Measurements from ENCODE around the gene ATRIP. TPM values are rescaled to one million over a fixed set of nuclear protein-coding genes. Genes with fewer than 3 reads are reported as not detected.

The ATRIP gene
- total and polyA plus RNA-seq, 10 of the 15 experiments (the other 5 are each of a cell fraction or from before 2014, with no cell fraction given): 1.4 to 16.0 (median 10.1) TPM

DNA sequence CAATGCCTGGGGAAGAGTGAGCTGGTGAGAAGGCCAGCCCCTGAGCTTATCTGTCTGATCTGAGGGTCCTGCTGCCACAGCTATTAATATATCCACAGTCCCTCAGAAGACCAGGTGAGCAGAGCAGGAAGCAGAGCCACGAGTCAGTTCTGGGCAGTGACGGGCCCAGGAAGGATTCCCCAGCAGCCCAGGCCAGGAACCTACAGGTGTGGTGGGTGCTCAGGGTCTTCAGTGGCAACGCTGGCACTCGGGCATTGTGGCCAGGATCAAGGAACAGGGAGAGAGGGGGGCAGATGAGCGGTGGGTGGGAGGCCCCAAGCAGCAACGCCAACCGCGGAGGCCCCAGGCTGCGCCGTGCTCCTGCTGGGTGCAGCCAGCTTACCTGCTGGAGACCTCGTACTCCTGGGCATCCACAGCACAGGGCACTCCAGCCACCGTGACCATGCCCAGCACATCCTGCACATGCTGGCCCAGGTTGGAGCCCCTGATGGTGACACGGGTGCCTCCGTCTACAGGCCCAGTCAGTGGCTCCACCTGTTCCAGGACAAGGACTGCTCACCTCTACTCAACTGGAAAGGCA, 28.9 kb upstream of the ATRIP start:
- no peak overlapping the region for H3K9ac ChIP-seq (ENCODE audit: control insufficient read depth, insufficient read depth, low read length)

DNA sequence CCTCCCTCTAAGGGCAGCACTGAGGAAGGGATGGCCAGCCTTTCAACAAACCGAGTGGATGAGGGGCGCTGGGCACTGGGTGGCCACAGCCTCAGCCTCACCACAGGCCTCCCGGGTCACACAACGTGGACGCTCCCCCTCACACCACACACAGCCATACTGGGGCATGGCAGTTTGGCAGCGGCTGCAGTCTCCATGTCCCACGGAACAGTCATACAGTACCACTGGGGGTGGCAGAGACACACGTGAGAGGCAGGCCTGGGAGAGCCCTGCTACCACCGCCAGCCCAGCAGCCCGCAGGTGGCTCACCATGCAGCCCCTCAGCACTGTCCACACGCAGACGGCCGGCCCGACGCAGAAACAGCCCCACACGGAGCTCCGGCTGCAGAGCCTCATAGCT, 28.4 kb upstream of the ATRIP start:
- BruUV-seq (replicated peaks): no TSS peak
- TF ChIP-seq, protein P1, sequence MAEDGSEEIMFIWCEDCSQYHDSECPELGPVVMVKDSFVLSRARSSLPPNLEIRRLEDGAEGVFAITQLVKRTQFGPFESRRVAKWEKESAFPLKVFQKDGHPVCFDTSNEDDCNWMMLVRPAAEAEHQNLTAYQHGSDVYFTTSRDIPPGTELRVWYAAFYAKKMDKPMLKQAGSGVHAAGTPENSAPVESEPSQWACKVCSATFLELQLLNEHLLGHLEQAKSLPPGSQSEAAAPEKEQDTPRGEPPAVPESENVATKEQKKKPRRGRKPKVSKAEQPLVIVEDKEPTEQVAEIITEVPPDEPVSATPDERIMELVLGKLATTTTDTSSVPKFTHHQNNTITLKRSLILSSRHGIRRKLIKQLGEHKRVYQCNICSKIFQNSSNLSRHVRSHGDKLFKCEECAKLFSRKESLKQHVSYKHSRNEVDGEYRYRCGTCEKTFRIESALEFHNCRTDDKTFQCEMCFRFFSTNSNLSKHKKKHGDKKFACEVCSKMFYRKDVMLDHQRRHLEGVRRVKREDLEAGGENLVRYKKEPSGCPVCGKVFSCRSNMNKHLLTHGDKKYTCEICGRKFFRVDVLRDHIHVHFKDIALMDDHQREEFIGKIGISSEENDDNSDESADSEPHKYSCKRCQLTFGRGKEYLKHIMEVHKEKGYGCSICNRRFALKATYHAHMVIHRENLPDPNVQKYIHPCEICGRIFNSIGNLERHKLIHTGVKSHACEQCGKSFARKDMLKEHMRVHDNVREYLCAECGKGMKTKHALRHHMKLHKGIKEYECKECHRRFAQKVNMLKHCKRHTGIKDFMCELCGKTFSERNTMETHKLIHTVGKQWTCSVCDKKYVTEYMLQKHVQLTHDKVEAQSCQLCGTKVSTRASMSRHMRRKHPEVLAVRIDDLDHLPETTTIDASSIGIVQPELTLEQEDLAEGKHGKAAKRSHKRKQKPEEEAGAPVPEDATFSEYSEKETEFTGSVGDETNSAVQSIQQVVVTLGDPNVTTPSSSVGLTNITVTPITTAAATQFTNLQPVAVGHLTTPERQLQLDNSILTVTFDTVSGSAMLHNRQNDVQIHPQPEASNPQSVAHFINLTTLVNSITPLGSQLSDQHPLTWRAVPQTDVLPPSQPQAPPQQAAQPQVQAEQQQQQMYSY (CRISPR knock-in tag; IDR thresholded peaks at IDR 0.05): no peak
- TF ChIP-seq MYC (IDR thresholded peaks at IDR 0.05; ENCODE audit: insufficient read depth, insufficient read length, insufficient replicate concordance, low read length, severe bottlenecking) (no peak), CBFB (IDR thresholded peaks at IDR 0.05; ENCODE audit: low read depth) (no peak), HDGF (IDR thresholded peaks at IDR 0.05) (no peak)
- TF ChIP-seq, protein P2, sequence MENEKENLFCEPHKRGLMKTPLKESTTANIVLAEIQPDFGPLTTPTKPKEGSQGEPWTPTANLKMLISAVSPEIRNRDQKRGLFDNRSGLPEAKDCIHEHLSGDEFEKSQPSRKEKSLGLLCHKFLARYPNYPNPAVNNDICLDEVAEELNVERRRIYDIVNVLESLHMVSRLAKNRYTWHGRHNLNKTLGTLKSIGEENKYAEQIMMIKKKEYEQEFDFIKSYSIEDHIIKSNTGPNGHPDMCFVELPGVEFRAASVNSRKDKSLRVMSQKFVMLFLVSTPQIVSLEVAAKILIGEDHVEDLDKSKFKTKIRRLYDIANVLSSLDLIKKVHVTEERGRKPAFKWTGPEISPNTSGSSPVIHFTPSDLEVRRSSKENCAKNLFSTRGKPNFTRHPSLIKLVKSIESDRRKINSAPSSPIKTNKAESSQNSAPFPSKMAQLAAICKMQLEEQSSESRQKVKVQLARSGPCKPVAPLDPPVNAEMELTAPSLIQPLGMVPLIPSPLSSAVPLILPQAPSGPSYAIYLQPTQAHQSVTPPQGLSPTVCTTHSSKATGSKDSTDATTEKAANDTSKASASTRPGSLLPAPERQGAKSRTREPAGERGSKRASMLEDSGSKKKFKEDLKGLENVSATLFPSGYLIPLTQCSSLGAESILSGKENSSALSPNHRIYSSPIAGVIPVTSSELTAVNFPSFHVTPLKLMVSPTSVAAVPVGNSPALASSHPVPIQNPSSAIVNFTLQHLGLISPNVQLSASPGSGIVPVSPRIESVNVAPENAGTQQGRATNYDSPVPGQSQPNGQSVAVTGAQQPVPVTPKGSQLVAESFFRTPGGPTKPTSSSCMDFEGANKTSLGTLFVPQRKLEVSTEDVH (IDR thresholded peaks at IDR 0.05; ENCODE audit: low read depth, partially characterized antibody): no peak

More for the DNA sequence above, 28.9 kb upstream of the ATRIP start:
- H2AFZ ChIP-seq (ENCODE audit: control insufficient read depth, low read depth, low read length): no peak overlapping the region
- H3K27me3 ChIP-seq (replicated peaks in 1 of 2; ENCODE audit: control insufficient read depth in 2 of 2, insufficient read depth in 2 of 2, low read length in 1 of 2): no peaks in the 10 kb centered on the region
- DNase-seq (ENCODE audit: low read depth, low spot score) (no peak), ATAC-seq (no peak), FAIRE-seq (no peak)
- H3K4me2 ChIP-seq (ENCODE audit: control insufficient read depth, insufficient read depth): no peak overlapping the region
- H3K4me1 ChIP-seq (ENCODE audit: control insufficient read depth, insufficient read depth, low read length): no peaks in the 10 kb centered on the region
- WGBS (ENCODE audit: insufficient coverage, insufficient replicate concordance, low lambda C conversion rate, missing lambda C conversion rate): 48% methylated on average over 14 of the region's 14 CpGs
- H3K36me3 ChIP-seq (ENCODE audit: control insufficient read depth in 2 of 2, insufficient read depth in 2 of 2, low read length in 1 of 2): no peaks in the 10 kb centered on the region
- H3K4me3 ChIP-seq: no peak overlapping the region
- H3K79me2 ChIP-seq (ENCODE audit: control insufficient read depth, insufficient read depth, low read length): no peaks in the 10 kb centered on the region
- BruUV-seq (replicated peaks): no TSS peak
- ChIA-PET POLR2A (interaction anchor here (0.6 kb wide), 1 partner anchor 26 kb away, joined by 4 read pairs; no protein-coding TSS in a partner anchor), RAD21 (ENCODE audit: unreplicated experiment) (interaction anchor here (1.8 kb wide), 1 partner anchor 19 kb away, joined by 5 read pairs; no protein-coding TSS in a partner anchor), SMC1A (ENCODE audit: uncharacterized antibody, unreplicated experiment) (no interaction called here), CTCF (interaction anchor here (0.9 to 22.0 kb wide), 3 partner anchors 11 to 19 kb away, joined by 3 to 757 read pairs (median 4); partner anchors contain the start of genes CCDC51 and TMA7)
- intact Hi-C loops (cut with micrococcal nuclease; ENCODE audit: unreplicated experiment) (no loop called here), in situ Hi-C loops (cut with MboI) (no loop called here)
- H4K20me1 ChIP-seq (ENCODE audit: control insufficient read depth, insufficient read depth): no peaks in the 10 kb centered on the region
- H3K27ac ChIP-seq (ENCODE audit: control insufficient read depth, insufficient read depth): no peak overlapping the region
- no peaks in the 10 kb centered on the region for H3K9me3 ChIP-seq (replicated peaks; ENCODE audit: control insufficient read depth, insufficient read depth, low read length)
- TF ChIP-seq, protein P3, sequence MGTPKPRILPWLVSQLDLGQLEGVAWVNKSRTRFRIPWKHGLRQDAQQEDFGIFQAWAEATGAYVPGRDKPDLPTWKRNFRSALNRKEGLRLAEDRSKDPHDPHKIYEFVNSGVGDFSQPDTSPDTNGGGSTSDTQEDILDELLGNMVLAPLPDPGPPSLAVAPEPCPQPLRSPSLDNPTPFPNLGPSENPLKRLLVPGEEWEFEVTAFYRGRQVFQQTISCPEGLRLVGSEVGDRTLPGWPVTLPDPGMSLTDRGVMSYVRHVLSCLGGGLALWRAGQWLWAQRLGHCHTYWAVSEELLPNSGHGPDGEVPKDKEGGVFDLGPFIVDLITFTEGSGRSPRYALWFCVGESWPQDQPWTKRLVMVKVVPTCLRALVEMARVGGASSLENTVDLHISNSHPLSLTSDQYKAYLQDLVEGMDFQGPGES (IDR thresholded peaks at IDR 0.05): no peak
- TF ChIP-seq PML (IDR thresholded peaks at IDR 0.05; ENCODE audit: low read length) (no peak), RB1 (IDR thresholded peaks at IDR 0.05; ENCODE audit: borderline replicate concordance) (no peak), ZNF207 (IDR thresholded peaks at IDR 0.05; ENCODE audit: borderline replicate concordance) (no peak), TBL1XR1 (IDR thresholded peaks at IDR 0.05; ENCODE audit: low read depth, low read length) (no peak)

More for the DNA sequence above, 28.4 kb upstream of the ATRIP start:
- DNase-seq (ENCODE audit: low read depth, low spot score) (no peak), ATAC-seq (no peak), FAIRE-seq (no peak)
- no peaks in the 10 kb centered on the region for H3K79me2 ChIP-seq (ENCODE audit: control insufficient read depth, insufficient read depth, low read length)
- ChIA-PET CTCF (interaction anchor here (0.7 to 22.0 kb wide), 2 partner anchors 18 kb away, joined by 4 to 757 read pairs; partner anchors contain the start of genes CCDC51 and TMA7), SMC1A (ENCODE audit: uncharacterized antibody, unreplicated experiment) (interaction anchor here (2.6 kb wide), 1 partner anchor 18 kb away, joined by 8 read pairs; no protein-coding TSS in a partner anchor), RAD21 (ENCODE audit: unreplicated experiment) (interaction anchor here (1.8 to 1.9 kb wide), 2 partner anchors 17 to 18 kb away, joined by 5 read pairs; no protein-coding TSS in a partner anchor), POLR2A (no interaction called here)
- WGBS (ENCODE audit: insufficient coverage, insufficient replicate concordance, low lambda C conversion rate, missing lambda C conversion rate): 61% methylated on average over 17 of the region's 17 CpGs
- H3K27ac ChIP-seq (ENCODE audit: control insufficient read depth, insufficient read depth): no peak overlapping the region
- no peaks in the 10 kb centered on the region for H3K4me1 ChIP-seq (ENCODE audit: control insufficient read depth, insufficient read depth, low read length)
- H3K27me3 ChIP-seq (replicated peaks in 1 of 2; ENCODE audit: control insufficient read depth in 2 of 2, insufficient read depth in 2 of 2, low read length in 1 of 2): no peaks in the 10 kb centered on the region
- intact Hi-C loops (cut with micrococcal nuclease; ENCODE audit: unreplicated experiment) (no loop called here), in situ Hi-C loops (cut with MboI) (no loop called here)
- no peaks in the 10 kb centered on the region for H3K36me3 ChIP-seq (ENCODE audit: control insufficient read depth in 2 of 2, insufficient read depth in 2 of 2, low read length in 1 of 2)
- H4K20me1 ChIP-seq (ENCODE audit: control insufficient read depth, insufficient read depth): no peaks in the 10 kb centered on the region
- H2AFZ ChIP-seq (ENCODE audit: control insufficient read depth, low read depth, low read length): no peak overlapping the region
- H3K9me3 ChIP-seq (replicated peaks; ENCODE audit: control insufficient read depth, insufficient read depth, low read length): no peaks in the 10 kb centered on the region
- H3K4me2 ChIP-seq (ENCODE audit: control insufficient read depth, insufficient read depth): no peak overlapping the region
- H3K4me3 ChIP-seq: no peak overlapping the region
- no peak overlapping the region for H3K9ac ChIP-seq (ENCODE audit: control insufficient read depth, insufficient read depth, low read length)

Measured in GM12878 (cell line).